ENCODE data around the gene PMFBP1. TPM values are rescaled to one million over a fixed set of nuclear protein-coding genes. Genes with fewer than 3 reads are reported as not detected.

The PMFBP1 gene
- total and polyA plus RNA-seq, 2 donors, result 0.84 to 1.4 TPM

DNA sequence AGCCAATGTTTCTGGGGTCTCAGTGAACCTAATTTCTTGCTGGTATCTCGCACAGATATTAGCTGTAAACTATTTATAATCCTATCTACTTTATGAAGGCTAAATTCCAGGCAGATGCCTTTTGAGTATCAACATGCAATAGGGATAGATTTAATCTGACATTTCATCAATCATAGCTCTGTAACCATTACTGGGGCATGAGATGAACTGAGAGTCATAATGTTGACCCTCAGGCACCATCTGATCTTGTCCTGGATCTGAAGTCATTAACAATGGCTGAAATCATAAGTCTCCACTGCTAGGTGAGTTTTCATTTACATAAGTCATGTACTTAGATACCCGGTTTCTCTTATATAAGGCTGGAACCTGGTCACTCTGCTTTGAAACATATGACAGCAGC lies 3.6 kb downstream of the PMFBP1 start:
- 83% methylated on average over 2 of the region's 2 CpGs for WGBS
- Histone ChIP-seq H3K27ac (ENCODE audit: low read depth) (no peak overlapping the region), H3K4me1 (ENCODE audit: insufficient read depth) (no peaks in the 10 kb centered on the region), H3K4me3 (ENCODE audit: low read depth, low read length) (no peak overlapping the region), H3K36me3 (ENCODE audit: insufficient read depth) (no peaks in the 10 kb centered on the region)
- no peak for DNase-seq (ENCODE audit: extremely low spot score)

DNA sequence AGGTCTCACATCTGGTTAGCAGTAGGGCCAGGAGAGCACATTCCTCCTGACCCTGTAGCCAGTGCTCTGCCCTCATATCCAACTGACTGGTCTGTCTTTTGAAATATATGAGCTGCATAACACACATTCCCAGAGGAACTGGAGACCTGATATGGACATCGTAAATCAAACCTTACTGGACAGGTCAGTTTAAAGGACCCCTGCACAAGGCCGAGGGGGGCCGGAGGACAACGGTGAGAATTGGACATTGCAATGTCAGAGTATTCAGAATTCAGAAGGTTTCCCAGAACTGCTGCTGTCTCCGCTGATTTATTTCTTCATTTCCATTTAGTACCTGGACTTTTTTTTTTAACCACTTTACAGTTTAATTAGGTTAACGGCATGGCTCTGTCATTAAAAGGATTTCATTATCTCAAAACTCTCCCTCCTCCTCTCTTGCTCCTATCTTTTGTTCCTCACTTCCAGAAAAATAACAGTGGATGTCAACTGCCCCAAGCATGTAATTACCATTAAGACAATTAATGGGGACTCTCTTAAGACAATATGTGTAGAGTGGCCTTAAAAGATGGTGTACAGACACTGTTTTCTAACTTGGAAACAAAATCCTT lies 4.9 kb downstream of the PMFBP1 start:
- Histone ChIP-seq H3K4me3 (ENCODE audit: low read depth, low read length) (no peak overlapping the region), H3K36me3 (ENCODE audit: insufficient read depth) (no peaks in the 10 kb centered on the region), H3K27ac (ENCODE audit: low read depth) (no peak overlapping the region), H3K4me1 (ENCODE audit: insufficient read depth) (no peaks in the 10 kb centered on the region)
- no peak for DNase-seq (ENCODE audit: extremely low spot score)
- WGBS, result 54% methylated on average over 6 of the region's 6 CpGs

DNA sequence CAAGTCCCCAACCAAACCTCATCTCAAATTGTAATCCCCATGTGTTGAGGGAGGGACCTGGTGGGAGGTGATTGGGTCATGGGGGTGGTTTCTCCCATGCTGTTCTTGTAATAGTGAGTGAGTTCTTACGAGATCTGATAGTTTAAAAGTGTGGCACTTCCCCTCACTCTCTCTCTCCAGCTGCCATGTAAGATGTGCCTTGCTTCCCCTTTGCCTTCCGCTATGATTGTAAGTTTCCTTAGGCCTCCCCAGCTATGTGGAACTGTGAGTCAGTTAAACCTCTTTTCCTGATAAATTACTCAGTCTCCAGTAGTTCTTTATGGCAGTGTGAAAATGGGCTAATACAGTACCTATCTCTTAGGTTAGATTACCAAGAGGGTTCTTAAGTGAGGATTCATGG lies 5.8 kb downstream of the PMFBP1 start:
- no peak for DNase-seq (ENCODE audit: extremely low spot score)
- WGBS, result 79% methylated on average over 2 of the region's 2 CpGs
- H3K4me1 ChIP-seq (ENCODE audit: insufficient read depth), result no peaks in the 10 kb centered on the region

DNA sequence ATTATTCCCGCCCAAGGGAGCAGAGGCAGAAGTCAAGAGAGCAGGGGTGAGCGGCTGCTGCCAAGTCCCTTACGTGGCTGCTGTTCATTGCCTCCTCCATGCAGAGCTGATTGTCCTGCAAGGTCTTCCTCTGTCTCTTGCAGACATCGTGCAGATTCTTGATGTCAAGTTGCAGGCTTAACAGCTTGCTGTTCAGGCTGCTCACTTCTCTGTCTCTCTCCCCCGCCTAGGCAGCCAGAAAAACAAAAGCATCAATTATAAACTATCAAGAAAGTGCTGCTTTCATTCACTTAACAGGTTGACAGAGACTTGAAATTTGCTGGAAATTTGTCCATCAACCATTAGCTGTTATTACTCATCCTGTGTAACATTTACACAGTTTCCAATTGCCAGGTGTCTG lies 7.3 kb downstream of the PMFBP1 start:
- H3K4me3 ChIP-seq (ENCODE audit: low read depth, low read length), result no peak overlapping the region
- no peaks in the 10 kb centered on the region for H3K36me3 ChIP-seq (ENCODE audit: insufficient read depth)
- no peak for DNase-seq (ENCODE audit: extremely low spot score)
- H3K27ac ChIP-seq (ENCODE audit: low read depth), result no peak overlapping the region
- no peaks in the 10 kb centered on the region for H3K4me1 ChIP-seq (ENCODE audit: insufficient read depth)
- 57% methylated on average over 5 of the region's 5 CpGs for WGBS

More for the DNA sequence above, 5.8 kb downstream of the PMFBP1 start:
- Histone ChIP-seq H3K36me3 (ENCODE audit: insufficient read depth) (no peaks in the 10 kb centered on the region), H3K4me3 (ENCODE audit: low read depth, low read length) (no peak overlapping the region), H3K27ac (ENCODE audit: low read depth) (no peak overlapping the region)

DNA sequence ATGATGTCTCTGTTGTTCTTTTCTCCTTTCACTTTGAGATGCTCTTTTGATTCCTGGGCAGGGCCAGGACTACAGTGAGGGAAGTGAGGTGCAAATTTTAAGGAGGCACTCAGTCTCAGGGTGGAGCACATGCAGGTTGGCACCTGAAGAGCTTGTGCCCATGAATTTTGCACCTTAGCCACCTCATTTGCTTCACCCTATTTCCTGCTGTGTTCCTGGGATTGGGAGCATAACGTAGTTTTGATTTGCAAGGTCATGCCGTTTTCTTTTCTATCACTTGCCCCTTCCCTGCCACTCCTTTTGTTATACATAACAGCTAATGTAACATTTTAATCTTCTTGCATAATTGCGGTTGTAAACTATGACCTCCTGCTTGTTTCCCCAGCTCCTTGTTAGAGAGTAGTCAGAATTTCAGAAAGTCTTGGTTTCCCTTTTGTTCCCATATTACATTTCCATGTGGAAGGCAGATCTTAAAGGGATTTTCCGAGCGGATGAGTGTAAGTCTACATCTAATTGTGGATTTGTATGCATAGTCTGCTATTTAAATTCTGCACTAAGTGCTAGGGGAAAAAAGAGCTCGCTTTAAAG lies 9.8 kb downstream of the PMFBP1 start:
- H3K27ac ChIP-seq (ENCODE audit: low read depth), result no peak overlapping the region
- H3K4me1 ChIP-seq (ENCODE audit: insufficient read depth), result no peaks in the 10 kb centered on the region

DNA sequence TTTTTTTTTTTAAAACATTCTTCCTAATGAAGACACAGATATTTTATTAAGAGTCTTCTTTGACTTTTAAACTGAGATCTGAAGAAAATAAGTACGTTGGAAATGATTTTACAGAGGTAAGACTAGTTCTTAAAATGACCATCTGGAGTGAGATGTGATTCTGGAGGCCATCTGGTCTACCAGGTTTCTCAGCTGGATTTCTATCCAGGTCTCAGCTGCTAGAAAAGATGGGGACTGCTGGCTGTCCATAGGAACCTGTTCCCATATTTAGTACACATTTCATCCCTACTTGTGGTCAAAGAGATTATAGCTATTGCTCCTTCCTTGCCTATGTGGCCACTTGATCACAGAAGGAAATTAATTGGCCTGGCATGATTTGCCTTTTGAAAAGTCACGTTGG lies 12.2 kb downstream of the PMFBP1 start:
- no peak for DNase-seq (ENCODE audit: extremely low spot score)
- H3K27ac ChIP-seq (ENCODE audit: low read depth), result no peak overlapping the region
- H3K4me3 ChIP-seq (ENCODE audit: low read depth, low read length), result no peak overlapping the region
- H3K36me3 ChIP-seq (ENCODE audit: insufficient read depth), result no peaks in the 10 kb centered on the region
- H3K4me1 ChIP-seq (ENCODE audit: insufficient read depth), result no peaks in the 10 kb centered on the region
- WGBS, result 55% methylated on average over 2 of the region's 2 CpGs

More for the DNA sequence above, 9.8 kb downstream of the PMFBP1 start:
- H3K4me3 ChIP-seq (ENCODE audit: low read depth, low read length), result no peak overlapping the region
- WGBS, result 72% methylated on average over 6 of the region's 6 CpGs
- no peaks in the 10 kb centered on the region for H3K36me3 ChIP-seq (ENCODE audit: insufficient read depth)
- DNase-seq (ENCODE audit: extremely low spot score), result no peak

DNA sequence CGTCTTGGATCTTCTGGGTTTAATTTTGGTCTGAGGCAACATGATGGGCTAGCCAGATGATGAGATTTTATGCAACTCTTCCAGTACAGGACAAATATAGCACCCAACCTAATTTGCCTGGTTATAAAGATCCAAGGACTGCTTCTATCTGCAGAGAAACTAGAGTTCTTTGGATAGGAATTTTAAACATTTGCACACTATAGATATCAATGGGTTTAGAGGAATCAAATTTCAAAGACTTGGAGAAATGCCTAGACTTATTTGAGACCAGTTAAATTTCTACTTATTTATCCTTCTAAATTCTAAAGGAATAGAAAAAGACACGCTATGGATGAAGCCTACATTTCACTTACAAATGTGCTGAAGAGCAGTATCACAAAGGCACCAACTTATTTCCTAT lies 12.6 kb downstream of the PMFBP1 start:
- Histone ChIP-seq H3K27ac (ENCODE audit: low read depth) (no peak overlapping the region), H3K4me1 (ENCODE audit: insufficient read depth) (no peaks in the 10 kb centered on the region), H3K4me3 (ENCODE audit: low read depth, low read length) (no peak overlapping the region), H3K36me3 (ENCODE audit: insufficient read depth) (no peaks in the 10 kb centered on the region)
- no peak for DNase-seq (ENCODE audit: extremely low spot score)
- WGBS, result 34% methylated on average over 2 of the region's 2 CpGs

DNA sequence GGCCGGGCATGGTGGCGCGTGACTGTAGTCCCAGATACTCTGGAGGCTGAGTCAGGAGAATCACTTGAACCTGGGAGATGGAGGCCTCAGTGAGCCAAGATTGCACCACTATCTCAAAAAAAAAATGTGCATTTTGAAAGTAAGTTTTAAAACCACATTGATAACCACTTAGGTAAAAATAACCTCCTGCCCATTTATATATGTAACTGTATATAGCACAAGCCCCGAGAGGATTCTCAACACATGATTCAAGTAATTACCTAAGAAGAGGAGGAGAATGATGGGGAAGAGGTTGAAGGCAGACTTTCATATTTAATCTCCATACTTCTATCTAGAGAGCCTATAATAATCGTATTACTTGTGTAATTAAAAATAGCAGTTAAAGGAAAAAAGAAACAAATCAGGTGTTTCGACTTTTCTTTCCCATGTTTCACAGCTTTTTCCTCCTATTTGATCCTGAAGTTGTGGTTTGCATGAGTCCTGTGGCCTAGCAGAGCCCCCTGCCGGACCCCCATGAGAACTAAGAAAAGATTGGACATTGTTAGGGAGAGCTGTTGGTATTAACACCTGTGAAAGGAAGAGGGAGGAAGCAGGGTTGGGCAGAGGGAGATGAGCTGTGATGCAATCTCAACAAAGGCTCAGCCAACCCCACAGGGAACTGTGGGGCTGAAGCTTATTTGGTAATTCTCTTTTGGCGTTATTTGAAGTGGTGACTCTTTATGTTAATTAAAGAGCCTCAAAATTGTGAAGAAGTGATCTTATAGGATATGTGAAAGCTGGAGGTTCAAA lies 22.1 kb downstream of the PMFBP1 start:
- no peak for DNase-seq (ENCODE audit: extremely low spot score)
- no peaks in the 10 kb centered on the region for H3K36me3 ChIP-seq (ENCODE audit: insufficient read depth)
- no peak overlapping the region for H3K4me3 ChIP-seq (ENCODE audit: low read depth, low read length)
- H3K27ac ChIP-seq (ENCODE audit: low read depth), result no peak overlapping the region
- H3K4me1 ChIP-seq (ENCODE audit: insufficient read depth), result no peaks in the 10 kb centered on the region
- WGBS, result 78% methylated on average over 8 of the region's 8 CpGs

DNA sequence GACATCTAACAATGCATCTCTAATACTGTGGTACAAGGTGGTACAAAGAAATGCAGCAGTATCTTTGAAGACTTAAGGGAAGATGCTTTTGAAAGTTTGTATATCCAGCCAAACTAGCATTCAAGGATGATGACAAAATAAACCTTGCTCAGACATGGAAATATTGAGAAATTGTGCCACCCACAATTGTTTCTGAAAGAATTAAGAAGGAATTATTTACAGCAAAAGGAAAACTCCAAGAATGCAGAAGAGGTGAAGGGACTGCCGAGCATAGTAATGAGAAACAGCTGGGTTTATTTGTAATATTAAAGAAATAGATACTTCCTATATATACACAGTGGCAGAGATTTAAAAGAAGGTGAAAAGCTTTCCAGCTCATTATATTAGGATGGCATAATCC lies 29.5 kb downstream of the PMFBP1 start:
- DNase-seq (ENCODE audit: extremely low spot score), result no peak
- Histone ChIP-seq H3K36me3 (ENCODE audit: insufficient read depth) (no peaks in the 10 kb centered on the region), H3K4me1 (ENCODE audit: insufficient read depth) (no peaks in the 10 kb centered on the region), H3K4me3 (ENCODE audit: low read depth, low read length) (no peak overlapping the region), H3K27ac (ENCODE audit: low read depth) (no peak overlapping the region)
- WGBS, result 48% methylated on average over 1 of the region's 1 CpG

DNA sequence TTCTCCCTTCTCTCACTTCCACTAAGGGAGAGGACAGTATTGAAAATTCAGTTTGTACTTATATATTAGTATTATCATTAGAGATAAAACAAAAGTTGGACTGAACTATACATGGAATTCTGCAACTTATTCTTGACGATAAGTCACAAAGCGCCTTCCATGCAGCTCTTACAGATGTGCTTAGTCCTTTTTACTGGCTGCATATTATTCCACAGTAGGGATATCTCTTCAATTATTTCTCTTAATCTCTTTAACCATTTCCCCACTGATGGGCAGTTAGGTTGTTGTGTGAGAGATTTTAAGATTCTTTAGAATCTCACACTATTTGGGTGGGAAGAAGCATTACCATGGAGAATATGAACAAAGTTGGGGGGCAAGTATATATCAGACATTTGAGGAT lies 32.0 kb downstream of the PMFBP1 start:
- no peak for DNase-seq (ENCODE audit: extremely low spot score)
- no peak overlapping the region for H3K27ac ChIP-seq (ENCODE audit: low read depth)
- no peak overlapping the region for H3K4me3 ChIP-seq (ENCODE audit: low read depth, low read length)
- no peaks in the 10 kb centered on the region for H3K36me3 ChIP-seq (ENCODE audit: insufficient read depth)
- no peaks in the 10 kb centered on the region for H3K4me1 ChIP-seq (ENCODE audit: insufficient read depth)
- WGBS, result 96% methylated on average over 2 of the region's 2 CpGs

DNA sequence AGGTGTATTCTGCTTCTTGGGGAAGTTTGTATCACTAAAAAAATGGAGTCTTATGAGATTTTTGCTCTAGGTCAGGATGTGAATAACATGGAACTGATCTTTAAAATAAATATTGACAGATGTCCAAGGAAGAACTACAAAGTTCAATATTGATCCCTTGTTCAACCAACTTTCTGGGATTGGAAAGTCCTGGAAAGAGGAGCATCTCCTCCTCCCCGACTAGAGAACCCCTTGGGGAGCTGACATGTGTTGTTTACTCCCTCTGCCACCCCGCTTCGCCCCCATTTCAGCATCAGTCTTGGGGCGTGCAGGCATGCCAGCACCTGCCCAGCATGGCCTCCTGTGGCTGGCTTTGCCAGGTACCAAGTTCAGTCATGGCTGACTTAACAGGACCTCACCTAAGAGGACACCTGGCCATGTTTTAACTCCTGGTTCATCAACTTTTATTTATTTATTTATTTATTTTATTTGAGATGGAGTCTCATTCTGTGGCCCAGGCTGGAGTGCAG lies 33.8 kb downstream of the PMFBP1 start:
- no peaks in the 10 kb centered on the region for H3K4me1 ChIP-seq (ENCODE audit: insufficient read depth)
- WGBS, result 93% methylated on average over 4 of the region's 4 CpGs
- DNase-seq (ENCODE audit: extremely low spot score), result no peak
- no peak overlapping the region for H3K27ac ChIP-seq (ENCODE audit: low read depth)
- H3K4me3 ChIP-seq (ENCODE audit: low read depth, low read length), result no peak overlapping the region
- no peaks in the 10 kb centered on the region for H3K36me3 ChIP-seq (ENCODE audit: insufficient read depth)

DNA sequence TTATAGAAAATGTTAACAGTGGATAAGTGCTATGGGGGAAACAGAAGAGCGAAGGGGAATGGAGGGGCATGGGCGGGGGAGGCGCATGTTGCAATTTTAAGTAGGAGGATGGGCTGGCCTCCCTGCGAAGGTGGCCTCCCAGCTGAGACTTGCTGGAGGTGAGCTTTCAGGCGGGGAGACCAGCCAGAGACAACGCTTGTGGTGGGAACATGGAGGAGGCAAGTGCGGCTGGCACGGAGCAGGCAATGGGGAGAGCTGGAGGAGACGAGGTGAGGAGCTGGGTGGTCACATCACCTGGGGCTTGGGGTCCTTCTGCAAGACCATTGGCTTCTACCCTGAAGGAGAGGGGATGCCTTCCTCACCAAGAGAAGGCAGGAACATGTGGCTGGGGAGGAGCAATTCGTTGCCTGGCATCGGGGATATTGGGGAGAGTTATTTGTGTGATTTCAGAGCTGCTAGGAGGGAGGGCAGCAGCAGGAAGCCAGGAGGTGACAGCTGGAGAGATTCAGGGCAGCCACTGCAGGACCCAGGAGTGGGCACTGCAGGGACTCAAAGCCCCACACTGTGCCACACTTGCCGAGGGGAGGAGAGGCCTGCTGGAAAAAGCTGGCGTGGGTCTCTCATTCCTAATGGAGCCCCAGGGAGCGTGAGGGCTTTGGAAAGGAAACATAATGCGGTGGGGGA lies 34.4 kb downstream of the PMFBP1 start:
- no peaks in the 10 kb centered on the region for H3K36me3 ChIP-seq (ENCODE audit: insufficient read depth)
- H3K4me1 ChIP-seq (ENCODE audit: insufficient read depth), result no peaks in the 10 kb centered on the region
- H3K4me3 ChIP-seq (ENCODE audit: low read depth, low read length), result no peak overlapping the region
- no peak overlapping the region for H3K27ac ChIP-seq (ENCODE audit: low read depth)
- no peak for DNase-seq (ENCODE audit: extremely low spot score)
- 82% methylated on average over 15 of the region's 15 CpGs for WGBS

DNA sequence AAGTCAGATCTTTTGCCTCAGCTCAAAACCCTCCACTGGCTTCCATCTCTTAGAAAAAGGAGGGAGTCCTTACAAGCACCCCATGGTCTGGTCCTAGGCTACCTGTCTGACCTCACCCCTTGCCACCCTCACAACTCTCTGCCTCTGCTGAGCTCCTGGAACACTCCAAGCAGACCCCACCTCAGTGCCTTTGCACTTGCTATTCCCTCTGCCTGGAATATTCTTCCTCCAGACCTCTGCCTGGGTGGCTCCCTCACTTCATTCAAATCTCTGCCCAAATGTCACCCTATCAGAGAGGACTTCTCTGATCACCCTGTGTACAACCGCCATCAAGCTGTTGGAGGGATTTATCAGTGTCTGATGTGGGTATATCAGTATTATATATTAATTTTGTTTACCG lies 37.4 kb downstream of the PMFBP1 start:
- WGBS, result 96% methylated on average over 2 of the region's 2 CpGs

More for the DNA sequence above, 37.4 kb downstream of the PMFBP1 start:
- Histone ChIP-seq H3K36me3 (ENCODE audit: insufficient read depth) (no peaks in the 10 kb centered on the region), H3K27ac (ENCODE audit: low read depth) (no peak overlapping the region), H3K4me3 (ENCODE audit: low read depth, low read length) (no peak overlapping the region), H3K4me1 (ENCODE audit: insufficient read depth) (no peaks in the 10 kb centered on the region)
- no peak for DNase-seq (ENCODE audit: extremely low spot score)

Data from urinary bladder (tissue), 4 donors.